ENCODE measurements around the gene MAP1B. TPM values are rescaled to one million over a fixed set of nuclear protein-coding genes. Genes with fewer than 3 reads are reported as not detected.

Gene MAP1B
- total RNA-seq, 2 donors from 2014 or later: 5.5 TPM

- peaks cover 0 to 9% of the 10 kb centered on the region in 2 donors for H3K36me3 Mint-ChIP-seq (ENCODE audit: insufficient read depth in 2 of 2)
- DNase-seq: no peak
- H3K27me3 Mint-ChIP-seq (ENCODE audit: low read depth): no peaks in the 10 kb centered on the region
- H3K4me3 Mint-ChIP-seq: no peak overlapping the region
- H3K27ac Mint-ChIP-seq: no peak overlapping the region
- H3K4me1 Mint-ChIP-seq (ENCODE audit: low read depth): peaks cover 26% of the 10 kb centered on the region
- no peaks in the 10 kb centered on the region for H3K9me3 Mint-ChIP-seq
- ATAC-seq (replicated peaks in 1 of 2): no peak
These were observed 130.1 kb downstream of the MAP1B start for GRCh38 chr5:72237415-72237814.

- Mint-ChIP-seq H3K9me3 (no peaks in the 10 kb centered on the region), H3K4me3 (no peak overlapping the region), H3K4me1 (ENCODE audit: low read depth) (peaks cover 21% of the 10 kb centered on the region), H3K27me3 (ENCODE audit: low read depth) (no peaks in the 10 kb centered on the region), H3K36me3 (ENCODE audit: insufficient read depth in 2 of 2) (peaks cover 0 to 9% of the 10 kb centered on the region in 2 donors), H3K27ac (no peak overlapping the region)
- DNase-seq (no peak), ATAC-seq (replicated peaks in 1 of 2) (no peak)
These were observed 130.6 kb downstream of the MAP1B start for GRCh38 chr5:72237879-72238278.

- Mint-ChIP-seq H3K4me3 (no peak overlapping the region), H3K27ac (no peak overlapping the region), H3K4me1 (ENCODE audit: low read depth) (peaks cover 15% of the 10 kb centered on the region), H3K36me3 (ENCODE audit: insufficient read depth in 2 of 2) (peaks cover 0 to 9% of the 10 kb centered on the region in 2 donors), H3K27me3 (ENCODE audit: low read depth) (no peaks in the 10 kb centered on the region), H3K9me3 (no peaks in the 10 kb centered on the region)
- DNase-seq (no peak), ATAC-seq (replicated peaks in 1 of 2) (no peak)
These were observed 131.6 kb downstream of the MAP1B start for GRCh38 chr5:72238712-72239445.

- no peak overlapping the region for H3K27ac Mint-ChIP-seq
These were observed 134.2 kb downstream of the MAP1B start for GRCh38 chr5:72241346-72242003.

GRCh38 chr5:72242796-72243475 is 135.7 kb downstream of the MAP1B start:
- no peak overlapping the region for H3K27ac Mint-ChIP-seq

More at GRCh38 chr5:72241346-72242003, 134.2 kb downstream of the MAP1B start:
- Mint-ChIP-seq H3K36me3 (ENCODE audit: insufficient read depth in 2 of 2) (peaks cover 0 to 8% of the 10 kb centered on the region in 2 donors), H3K4me1 (ENCODE audit: low read depth) (peaks cover 13% of the 10 kb centered on the region), H3K4me3 (no peak overlapping the region), H3K9me3 (no peaks in the 10 kb centered on the region), H3K27me3 (ENCODE audit: low read depth) (no peaks in the 10 kb centered on the region)
- ATAC-seq (replicated peaks in 1 of 2): no peak
- no peak for DNase-seq

GRCh38 chr5:72243706-72244105 is 136.4 kb downstream of the MAP1B start:
- Mint-ChIP-seq H3K36me3 (ENCODE audit: insufficient read depth in 2 of 2) (no peaks in the 10 kb centered on the region), H3K4me1 (ENCODE audit: low read depth) (peaks cover 19% of the 10 kb centered on the region), H3K9me3 (no peaks in the 10 kb centered on the region), H3K4me3 (no peak overlapping the region), H3K27me3 (ENCODE audit: low read depth) (no peaks in the 10 kb centered on the region), H3K27ac (no peak overlapping the region)
- DNase-seq: no peak
- ATAC-seq (replicated peaks in 1 of 2): no peak

More at GRCh38 chr5:72242796-72243475, 135.7 kb downstream of the MAP1B start:
- Mint-ChIP-seq H3K4me3 (no peak overlapping the region), H3K27me3 (ENCODE audit: low read depth) (no peaks in the 10 kb centered on the region), H3K4me1 (ENCODE audit: low read depth) (peaks cover 19% of the 10 kb centered on the region), H3K9me3 (no peaks in the 10 kb centered on the region), H3K36me3 (ENCODE audit: insufficient read depth in 2 of 2) (no peaks in the 10 kb centered on the region)
- DNase-seq: no peak
- no peak for ATAC-seq (replicated peaks in 1 of 2)

GRCh38 chr5:72244862-72245371 is 137.6 kb downstream of the MAP1B start:
- Mint-ChIP-seq H3K4me1 (ENCODE audit: low read depth) (peaks cover 19% of the 10 kb centered on the region), H3K27me3 (ENCODE audit: low read depth) (no peaks in the 10 kb centered on the region), H3K4me3 (no peak overlapping the region), H3K36me3 (ENCODE audit: insufficient read depth in 2 of 2) (no peaks in the 10 kb centered on the region), H3K9me3 (no peaks in the 10 kb centered on the region), H3K27ac (no peak overlapping the region)
- no peak for DNase-seq
- no peak for ATAC-seq (replicated peaks in 1 of 2)

- Mint-ChIP-seq H3K9me3 (no peaks in the 10 kb centered on the region), H3K36me3 (ENCODE audit: insufficient read depth in 2 of 2) (no peaks in the 10 kb centered on the region), H3K4me1 (ENCODE audit: low read depth) (peaks cover 19% of the 10 kb centered on the region), H3K27me3 (ENCODE audit: low read depth) (no peaks in the 10 kb centered on the region), H3K4me3 (no peak overlapping the region), H3K27ac (no peak overlapping the region)
- DNase-seq (no peak), ATAC-seq (replicated peaks in 1 of 2) (no peak)
These were observed 138.3 kb downstream of the MAP1B start for GRCh38 chr5:72245546-72245945.

GRCh38 chr5:72245951-72246532 is 138.8 kb downstream of the MAP1B start:
- H3K4me1 Mint-ChIP-seq (ENCODE audit: low read depth): peaks cover 19% of the 10 kb centered on the region
- H3K36me3 Mint-ChIP-seq (ENCODE audit: insufficient read depth in 2 of 2): no peaks in the 10 kb centered on the region
- no peak overlapping the region for H3K4me3 Mint-ChIP-seq
- no peak overlapping the region for H3K27ac Mint-ChIP-seq
- ATAC-seq (replicated peaks in 1 of 2) (no peak), DNase-seq (no peak)
- no peaks in the 10 kb centered on the region for H3K9me3 Mint-ChIP-seq
- no peaks in the 10 kb centered on the region for H3K27me3 Mint-ChIP-seq (ENCODE audit: low read depth)

- DNase-seq (no peak), ATAC-seq (replicated peaks in 1 of 2) (no peak)
- Mint-ChIP-seq H3K36me3 (ENCODE audit: insufficient read depth in 2 of 2) (no peaks in the 10 kb centered on the region), H3K27me3 (ENCODE audit: low read depth) (no peaks in the 10 kb centered on the region), H3K4me1 (ENCODE audit: low read depth) (peaks cover 19% of the 10 kb centered on the region), H3K9me3 (no peaks in the 10 kb centered on the region), H3K27ac (no peak overlapping the region), H3K4me3 (no peak overlapping the region)
These were observed 139.7 kb downstream of the MAP1B start for GRCh38 chr5:72246954-72247442.

- Mint-ChIP-seq H3K36me3 (ENCODE audit: insufficient read depth in 2 of 2) (peaks cover 2 to 5% of the 10 kb centered on the region in 2 donors), H3K4me3 (no peak overlapping the region), H3K9me3 (no peaks in the 10 kb centered on the region), H3K4me1 (ENCODE audit: low read depth) (peaks cover 19% of the 10 kb centered on the region), H3K27ac (no peak overlapping the region), H3K27me3 (ENCODE audit: low read depth) (no peaks in the 10 kb centered on the region)
- DNase-seq (no peak), ATAC-seq (replicated peaks in 1 of 2) (no peak)
These were observed 141.2 kb downstream of the MAP1B start for GRCh38 chr5:72248410-72248981.

GRCh38 chr5:72251386-72251785 is 144.1 kb downstream of the MAP1B start:
- DNase-seq (no peak), ATAC-seq (replicated peaks in 1 of 2) (no peak)
- Mint-ChIP-seq H3K27ac (no peak overlapping the region), H3K4me1 (ENCODE audit: low read depth) (peaks cover 6% of the 10 kb centered on the region), H3K9me3 (no peaks in the 10 kb centered on the region), H3K27me3 (ENCODE audit: low read depth) (no peaks in the 10 kb centered on the region), H3K4me3 (no peak overlapping the region), H3K36me3 (ENCODE audit: insufficient read depth in 2 of 2) (peaks cover 2 to 5% of the 10 kb centered on the region in 2 donors)

All from activated T-cell treated with anti-CD3 and anti-CD28 coated beads, Interleukin-2, amount 50 U/mL, for 72 hours (primary cell).